ENCODE results near the gene TNRC6A.
"Not testable (repeated sequence)": the region's sequence is repeated elsewhere in the genome, so short reads cannot be mapped to it uniquely, and the experiment has no call there.

The TNRC6A gene

DNA sequence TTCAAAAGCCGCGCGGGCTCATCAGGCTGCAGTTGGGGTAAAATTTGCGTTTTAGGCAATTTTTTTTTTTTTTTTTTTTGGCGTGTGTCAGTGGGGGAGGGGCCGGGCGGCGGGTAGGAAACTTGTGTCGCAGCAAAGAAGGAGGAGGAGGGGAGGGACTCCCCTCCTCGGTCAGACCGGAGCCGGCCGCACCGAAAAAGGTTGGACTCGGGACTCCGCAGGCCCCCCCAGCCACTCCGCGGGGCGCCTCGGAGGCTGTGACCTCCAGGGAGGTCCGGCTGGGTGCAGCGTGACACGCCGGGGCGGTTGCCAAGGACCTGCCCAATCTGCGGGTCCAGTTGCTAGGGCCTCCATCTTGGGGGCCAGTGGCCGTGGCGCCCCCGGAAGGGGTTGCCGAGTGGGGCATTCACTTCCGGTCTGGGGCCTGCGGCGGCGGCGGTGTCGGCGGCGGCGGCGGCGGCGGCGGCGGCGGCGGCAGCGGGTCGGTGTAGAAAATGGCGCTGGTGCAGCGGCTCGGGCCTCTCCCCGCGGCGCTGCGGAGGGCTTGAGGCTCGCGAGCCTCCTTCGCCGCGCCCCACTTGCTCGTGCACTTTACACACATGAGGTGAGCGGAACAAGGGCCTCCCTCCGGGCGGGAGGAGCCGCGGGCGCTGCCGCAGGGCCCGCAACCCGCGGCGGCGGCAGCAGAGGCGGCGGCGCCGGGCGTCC, at the start of gene TNRC6A:
Gene TNRC6A, plus strand, starts transcription at position 409 of the 708 bp plus-strand sequence. Its CDS starts 191 bp downstream, at position 600.
- peak; percentile 11 for DNase-seq

DNA sequence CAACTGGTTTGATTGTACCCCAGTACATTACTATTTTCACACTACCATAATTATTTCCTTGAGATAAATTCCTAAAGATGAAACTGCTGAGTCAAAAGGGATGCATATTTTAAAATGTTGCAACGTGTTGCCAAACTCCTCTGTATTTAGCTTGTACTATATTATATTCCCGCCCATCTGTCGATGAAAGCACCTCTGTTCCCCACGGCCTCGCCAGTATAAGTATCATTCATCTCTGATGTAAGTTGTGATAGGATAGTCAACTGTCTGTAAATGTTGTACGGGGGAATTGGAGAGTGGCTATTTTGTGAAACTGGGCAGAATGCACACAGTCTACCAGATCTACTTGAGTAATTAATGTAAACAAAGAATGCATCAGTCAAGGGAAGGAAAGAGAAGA, 47.7 kb upstream of the TNRC6A start:
- no peak for DNase-seq

DNA sequence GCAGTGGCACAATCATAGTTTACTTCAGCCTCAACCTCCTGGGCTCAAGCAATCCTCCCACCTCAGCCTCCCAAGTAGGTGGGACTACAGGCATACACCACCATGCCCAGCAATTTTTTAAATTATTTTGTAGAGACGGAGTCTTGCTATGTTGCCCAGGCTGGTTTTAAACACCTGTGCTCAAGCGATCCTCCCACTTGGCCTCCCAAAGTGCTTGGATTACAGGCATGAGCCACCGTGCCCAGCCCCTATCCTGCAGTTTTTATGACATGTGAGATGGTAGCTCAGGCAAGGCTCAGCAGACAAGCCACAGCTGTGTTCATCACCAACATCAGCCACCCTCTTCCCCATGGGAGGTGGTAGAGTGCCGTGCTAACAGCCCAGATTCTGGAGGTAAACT, 46.2 kb upstream of the TNRC6A start:
- no peak for DNase-seq

DNA sequence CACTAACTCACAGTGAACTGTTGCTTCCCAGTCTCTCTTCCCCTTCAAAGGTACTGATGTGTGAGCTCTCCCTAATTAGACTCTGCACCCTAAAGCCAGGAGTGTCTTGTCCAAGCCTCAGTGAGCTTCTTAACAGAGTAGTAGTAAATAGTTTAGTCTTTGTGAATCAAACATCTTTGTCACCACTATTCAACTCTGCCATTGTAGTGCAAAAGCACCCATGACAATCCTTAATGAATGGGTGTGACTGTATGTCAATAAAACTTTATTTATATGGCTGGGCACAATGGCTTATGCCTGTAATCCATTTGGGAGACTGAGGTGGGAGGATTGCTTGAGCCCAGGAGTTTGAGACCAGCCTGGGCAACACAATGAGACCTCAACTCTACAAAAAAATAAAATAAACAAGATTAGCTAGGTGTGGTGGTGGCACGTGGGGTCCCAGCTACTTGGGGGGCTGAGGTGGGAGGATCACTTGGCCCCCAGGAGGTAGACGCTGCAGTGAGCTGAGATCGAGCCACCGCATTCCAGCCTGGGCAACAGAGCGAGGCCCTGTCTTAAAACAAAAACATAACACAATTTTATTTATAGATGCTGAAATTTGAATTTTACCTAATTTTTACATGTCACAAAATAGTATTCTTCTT, 45.5 kb upstream of the TNRC6A start:
- no peak for DNase-seq

DNA sequence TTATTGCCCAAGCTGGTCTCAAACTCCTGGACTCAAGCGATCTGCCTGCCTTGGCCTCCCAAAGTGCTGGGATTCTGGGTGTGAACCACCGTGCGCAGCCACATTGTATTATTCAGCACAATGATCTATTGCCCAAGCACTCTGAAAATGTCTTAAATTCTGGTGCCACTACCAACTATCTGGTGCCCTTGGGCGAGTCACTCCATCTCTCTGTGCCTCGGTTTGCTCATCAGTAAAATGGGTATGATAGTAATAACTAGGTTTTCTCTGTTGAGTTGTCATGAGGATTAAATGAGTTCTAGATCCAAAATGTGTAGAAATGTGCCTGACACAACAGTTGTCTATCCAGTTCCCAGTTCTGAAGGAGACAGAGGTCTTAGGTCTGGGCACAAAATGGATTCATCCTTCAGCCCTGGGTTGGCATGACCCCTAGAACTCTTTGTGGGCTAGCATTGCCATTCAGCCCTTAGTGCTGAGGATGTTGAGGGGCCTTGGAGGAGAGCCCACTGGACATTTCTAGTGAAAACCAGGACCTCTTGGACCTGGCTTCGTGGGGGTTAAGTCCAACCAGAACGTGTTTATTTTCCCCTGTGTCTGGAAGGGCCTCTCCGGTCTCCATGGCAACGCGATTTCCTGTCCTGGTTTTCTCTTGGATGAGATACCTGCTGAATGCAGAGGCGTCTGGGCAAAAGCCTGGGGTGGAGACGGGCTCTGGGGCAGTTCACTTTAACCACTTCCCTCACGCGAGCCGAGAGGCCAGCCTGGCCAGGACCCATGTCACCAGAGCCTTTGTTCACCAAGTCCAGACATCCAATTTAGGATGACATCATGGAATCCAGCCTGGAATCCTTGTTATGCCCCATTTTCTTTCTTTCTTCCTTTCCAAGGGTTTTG, 43.7 kb upstream of the TNRC6A start:
- no peak for DNase-seq

DNA sequence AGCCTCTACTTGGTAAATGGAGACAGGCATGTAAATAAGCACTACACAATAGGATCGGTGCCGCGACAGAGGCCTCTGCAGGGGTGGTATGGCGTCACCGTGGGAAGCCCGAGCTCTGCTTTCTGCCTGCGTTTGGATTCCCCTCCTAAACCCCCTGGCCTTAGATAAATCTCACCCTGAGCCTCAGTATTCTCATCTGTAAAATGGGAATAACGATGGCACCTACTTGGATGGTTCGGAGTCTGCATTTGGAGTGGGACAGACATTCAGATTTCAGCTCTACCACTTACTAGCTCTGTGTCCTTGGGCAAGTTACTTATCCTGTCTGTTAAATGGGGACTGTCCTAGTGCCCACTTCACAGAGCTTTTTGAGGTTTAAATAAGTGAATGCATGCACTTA, 42.8 kb upstream of the TNRC6A start:
- DNase-seq = no peak

DNA sequence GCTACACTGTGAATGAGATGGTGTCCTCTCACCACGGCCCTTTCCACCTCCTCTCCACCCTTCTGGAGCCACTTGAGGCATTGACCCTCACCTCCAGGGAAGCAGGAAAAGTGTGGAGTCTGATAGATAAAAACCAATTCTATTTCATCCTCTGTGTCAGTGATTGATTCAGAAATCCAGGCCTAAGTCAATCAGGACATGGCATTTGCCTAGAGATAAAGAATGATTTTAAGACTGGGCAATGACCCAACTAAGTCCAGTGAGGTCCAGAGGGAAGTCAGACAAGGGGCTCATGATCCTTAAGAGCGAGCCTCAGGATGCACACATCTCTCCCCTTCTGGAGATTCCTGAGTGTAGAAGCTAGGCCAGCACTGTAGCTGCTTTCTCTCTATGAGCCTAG, 41.1 kb upstream of the TNRC6A start:
- no peak for DNase-seq

DNA sequence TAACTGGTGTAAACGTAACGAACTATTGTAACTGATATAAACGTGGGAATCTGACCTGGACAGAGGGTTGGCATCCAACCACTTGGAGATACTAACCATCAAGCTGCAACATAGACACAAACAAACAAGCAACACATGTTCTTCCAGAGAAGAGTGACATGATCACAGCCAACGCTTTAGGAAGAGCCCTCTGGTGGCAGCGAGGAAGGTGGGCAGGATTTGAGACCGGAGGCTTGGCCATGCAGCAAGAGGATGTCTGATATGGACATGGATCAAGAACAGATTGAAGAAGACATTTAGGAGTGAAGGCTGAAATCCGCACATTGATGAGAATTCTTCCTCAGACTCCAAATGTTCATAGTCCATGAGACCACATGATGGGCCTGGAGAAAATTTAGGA, 40.3 kb upstream of the TNRC6A start:
- no peak for DNase-seq

DNA sequence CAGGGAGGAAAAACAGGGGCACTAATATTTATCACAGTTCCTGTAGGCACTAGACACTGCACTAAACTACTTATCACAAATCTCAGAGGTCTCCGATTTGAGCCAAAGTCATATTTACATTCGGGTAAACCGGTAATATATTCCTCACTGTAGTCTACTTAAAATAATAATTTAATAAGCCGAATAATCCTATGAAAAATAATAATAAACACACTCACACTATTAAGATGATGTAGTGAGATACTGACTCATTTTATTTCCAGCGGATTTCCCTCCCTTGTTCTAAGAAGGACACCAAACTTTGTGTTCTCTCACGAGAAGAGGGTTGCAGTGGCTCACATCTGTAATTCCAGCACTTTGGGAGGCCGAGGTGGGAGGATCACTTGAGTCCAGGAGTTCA, 36.6 kb upstream of the TNRC6A start:
- DNase-seq = no peak

DNA sequence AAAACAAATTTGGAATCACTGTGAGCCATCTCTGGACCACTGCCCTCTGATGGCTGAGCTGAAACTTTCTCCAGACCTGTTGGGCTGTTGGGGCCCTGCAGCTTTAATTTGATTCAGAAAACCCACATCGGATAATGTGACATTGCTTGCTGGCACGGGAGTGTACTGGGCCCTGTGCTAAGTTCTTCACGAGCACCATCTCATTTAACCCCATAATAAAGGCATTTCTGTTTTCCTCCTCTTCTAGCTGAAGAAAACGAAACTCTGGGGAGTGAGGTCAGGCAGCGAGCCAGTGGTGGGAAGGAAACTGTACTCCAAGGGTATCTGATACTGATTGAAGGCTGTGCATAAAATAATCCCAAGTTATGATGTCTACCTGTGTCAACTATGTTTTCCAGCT, 34.5 kb upstream of the TNRC6A start:
- DNase-seq = no peak

DNA sequence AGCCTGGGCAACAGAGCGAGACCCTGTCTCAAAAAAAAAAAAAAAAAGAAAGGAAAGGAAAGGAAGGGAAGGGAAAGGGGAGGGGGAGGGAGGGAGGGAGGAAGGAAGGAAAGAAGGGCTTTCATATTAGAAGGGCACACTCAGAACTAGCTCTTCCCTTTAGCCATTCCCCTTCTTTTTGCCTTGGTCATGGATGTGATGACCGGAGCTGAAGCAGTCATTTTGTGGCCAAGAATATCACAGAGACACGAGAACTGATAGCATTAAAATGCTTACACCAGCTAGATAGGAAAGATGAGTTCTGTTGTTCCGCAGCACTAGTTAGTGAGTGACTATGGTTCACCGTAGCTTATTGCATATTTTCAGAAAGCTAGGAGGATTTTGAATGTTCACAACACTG, 32.8 kb upstream of the TNRC6A start:
- no peak for DNase-seq

DNA sequence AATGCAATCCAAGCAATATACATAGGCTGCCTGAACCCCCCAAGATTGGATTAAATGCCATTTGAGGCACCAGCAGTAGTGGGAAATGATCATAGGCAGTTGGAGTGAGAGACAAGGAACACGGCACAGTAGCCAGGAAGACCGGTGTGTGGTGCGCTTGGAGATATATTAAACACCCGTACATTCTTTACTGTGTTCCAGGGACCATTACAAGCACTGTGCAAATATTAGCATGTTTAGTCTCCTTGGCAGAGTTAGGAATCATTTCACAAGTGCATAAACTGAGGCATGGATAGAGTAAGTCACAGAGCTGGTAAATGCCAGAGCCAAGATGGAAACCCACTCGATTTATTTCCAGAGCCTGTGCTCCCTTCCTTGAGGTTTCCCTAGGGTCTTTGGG, 31.1 kb upstream of the TNRC6A start:
- DNase-seq = no peak

DNA sequence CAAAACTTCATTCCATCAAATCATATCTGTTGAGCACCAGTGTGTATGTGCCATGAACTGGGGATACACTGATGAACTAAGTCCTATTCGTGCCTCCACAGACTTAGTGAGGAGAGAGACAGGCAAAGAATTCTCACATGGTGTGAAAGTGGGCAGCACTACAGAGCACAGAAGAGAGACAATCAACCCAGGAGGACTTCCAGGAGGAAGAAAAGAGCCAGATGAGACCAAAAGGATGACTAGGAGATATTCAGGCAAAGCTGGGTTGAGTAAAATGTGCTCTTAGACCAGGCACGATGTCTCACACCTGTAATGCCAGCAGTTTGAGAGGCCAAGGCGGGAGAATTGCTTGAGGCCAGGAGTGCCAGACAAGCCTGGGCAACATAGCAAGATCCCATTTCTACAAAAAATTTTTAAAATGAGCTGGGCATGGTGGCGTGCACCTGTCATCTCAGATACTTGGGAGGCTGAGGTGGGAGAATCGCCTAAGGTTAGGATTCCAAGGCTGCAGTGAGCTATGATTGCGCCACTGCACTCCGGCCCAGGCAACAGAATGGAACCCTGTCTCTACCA, 30.2 kb upstream of the TNRC6A start:
- DNase-seq = no peak

DNA sequence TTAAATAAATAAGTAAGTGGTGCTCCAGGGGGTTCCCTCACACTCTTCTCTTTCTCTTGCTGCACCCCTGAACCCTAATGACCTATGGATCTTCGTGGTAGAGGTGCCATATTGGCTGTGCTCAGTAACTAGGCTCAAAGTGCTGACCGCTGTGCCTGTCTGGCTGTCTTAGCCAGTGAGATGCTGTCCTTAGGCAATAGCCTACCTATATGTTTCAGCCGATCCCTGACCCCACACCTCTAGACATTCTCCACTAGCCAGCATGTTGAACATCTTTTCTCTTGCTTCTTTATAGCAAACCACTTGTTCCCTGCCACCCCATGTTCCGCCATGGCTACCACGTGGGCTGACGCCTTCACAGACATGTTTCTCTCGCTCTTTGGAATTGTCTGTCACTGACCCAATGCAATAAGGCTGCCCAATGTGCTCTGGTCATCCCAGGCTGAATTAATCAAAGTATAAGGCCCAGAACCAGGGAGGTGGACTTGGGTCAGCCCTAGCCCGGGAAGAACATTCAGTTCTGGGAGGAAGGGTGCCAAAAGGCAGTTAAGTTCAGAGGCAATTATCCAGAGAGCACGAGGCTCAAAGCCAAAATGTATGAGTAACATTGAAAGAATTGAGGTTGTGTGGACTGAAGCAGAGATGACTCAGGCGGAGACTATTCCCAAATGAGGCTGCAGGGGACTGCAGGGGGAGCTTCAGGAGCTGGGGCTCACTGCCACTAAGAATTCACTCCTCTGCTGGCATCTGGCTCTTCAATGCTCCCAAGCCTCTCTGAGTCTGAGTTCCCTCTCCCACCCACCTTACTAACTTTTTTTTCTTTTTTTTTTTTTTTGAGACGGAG, 28.7 kb upstream of the TNRC6A start:
- no peak for DNase-seq

DNA sequence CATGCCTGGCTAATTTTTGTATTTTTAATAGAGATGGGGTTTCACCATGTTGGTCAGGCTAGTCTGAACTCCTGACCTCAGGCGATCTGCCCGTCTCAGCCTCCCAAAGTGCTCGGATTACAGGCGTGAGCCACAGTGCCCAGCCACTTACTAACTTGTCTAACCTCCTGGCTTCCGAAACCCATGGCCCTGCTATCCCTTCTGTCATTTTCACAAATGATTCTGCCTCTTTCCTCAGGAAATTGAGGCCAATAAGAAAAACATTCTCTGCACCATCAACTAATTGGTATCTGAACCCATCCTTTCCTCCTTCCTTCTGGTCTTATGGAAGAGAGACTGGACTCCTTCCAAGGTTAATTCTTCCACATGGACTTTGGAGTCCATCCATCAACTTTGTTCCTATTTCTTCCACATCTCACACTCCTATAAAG, 27.9 kb upstream of the TNRC6A start:
- DNase-seq = no peak

DNA sequence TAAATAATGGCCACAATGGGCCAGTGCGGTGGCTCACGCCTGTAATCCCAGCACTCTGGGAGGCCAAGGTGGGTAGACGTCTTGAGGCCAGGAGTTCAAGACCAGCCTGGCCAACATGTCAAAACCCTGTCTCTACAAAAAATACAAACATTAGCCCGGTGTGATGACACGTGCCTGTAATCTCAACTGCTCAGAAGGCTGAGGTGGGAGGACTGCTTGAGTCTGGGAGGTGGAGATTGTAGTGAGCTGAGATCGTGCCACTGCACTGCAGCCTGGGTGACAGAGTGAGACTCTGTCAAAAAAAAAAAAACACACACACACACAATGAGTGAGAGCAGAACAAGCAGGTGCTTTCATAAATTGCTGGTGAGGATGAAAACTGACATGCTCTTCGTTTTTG, 21.7 kb upstream of the TNRC6A start:
- DNase-seq = not testable (repeated sequence)

DNA sequence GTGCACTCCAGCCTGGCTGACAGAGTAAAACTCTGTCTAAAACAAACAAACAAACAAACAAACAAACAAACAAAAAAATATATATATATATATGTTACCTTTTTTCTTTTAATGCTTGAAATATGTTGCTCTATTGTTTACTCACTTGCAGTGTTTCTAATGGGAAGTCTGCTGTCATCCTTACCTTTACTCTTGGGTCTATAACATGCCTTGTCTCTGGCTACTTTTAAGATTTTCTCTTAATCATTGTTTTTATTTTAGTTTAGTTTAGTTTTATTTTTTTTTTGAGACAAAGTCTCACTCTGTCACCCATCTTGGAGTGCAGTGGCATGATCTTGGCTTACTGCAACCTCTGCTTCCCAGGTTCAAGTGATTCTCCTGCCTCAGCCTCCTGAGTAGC, 16.1 kb upstream of the TNRC6A start:
- no peak for DNase-seq

DNA sequence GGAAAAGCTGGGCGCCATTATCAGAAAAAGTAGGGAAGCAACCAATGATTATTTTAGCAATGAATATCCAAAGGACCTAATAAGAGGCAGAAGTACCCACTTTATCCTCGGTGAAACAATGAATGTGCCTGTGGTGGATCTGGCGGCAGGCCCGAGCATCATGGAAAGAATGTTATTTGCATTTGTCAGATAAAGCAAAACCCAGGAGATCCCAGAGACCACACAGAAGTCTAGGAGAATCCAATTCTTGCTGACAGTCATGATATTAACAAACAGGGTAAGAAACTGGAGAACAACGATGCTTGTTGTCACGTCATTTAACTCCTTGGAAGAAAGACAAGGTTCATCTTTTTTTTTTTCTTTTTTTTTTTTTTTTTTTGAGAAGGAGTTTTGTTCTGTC, 12.0 kb upstream of the TNRC6A start:
- no peak for DNase-seq

DNA sequence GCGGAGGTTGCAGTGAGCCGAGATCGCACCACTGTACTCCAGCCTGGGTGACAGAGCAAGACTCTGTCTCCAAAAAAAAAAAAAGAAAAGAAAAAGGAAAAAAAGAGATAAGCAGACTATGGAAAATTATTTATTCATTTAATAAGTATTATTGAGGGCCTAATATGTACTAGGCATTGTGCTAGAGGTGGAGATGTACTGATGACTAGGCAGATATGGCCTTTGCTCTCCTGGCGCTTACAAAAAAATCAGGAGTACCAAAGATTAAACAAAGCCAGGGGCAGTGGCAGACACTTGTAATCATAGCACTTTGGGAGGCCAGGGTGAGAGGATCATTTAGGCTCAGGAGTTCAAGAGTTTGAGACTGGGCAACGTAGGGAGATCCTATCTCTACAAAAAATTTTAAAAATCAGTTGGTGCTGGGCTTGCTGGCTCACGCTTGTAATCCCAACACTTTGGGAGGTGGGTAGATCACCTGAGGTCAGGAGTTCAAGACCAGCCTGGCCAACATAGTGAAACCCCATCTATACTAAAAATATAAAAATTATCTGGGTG, 10.4 kb upstream of the TNRC6A start:
- no peak for DNase-seq

DNA sequence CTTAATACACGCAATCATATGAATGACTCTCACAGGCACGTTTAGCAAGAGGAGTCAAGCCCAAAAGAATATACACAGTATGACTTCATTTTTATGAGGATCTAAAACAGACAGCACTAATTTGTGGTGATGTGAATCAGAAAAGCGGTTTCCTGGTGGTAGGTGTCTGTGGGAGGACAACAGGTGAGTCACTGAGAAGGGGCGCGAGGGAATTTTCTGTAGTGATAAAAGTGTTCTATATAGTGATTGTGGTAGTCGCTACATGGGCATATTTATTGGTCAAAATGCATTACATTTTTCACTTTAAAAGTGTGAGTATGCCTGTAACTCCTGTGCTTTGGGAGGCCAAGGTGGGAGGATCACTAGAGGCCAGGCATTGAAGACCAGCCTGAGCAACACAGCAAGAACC, 7.6 kb upstream of the TNRC6A start:
- no peak for DNase-seq

DNA sequence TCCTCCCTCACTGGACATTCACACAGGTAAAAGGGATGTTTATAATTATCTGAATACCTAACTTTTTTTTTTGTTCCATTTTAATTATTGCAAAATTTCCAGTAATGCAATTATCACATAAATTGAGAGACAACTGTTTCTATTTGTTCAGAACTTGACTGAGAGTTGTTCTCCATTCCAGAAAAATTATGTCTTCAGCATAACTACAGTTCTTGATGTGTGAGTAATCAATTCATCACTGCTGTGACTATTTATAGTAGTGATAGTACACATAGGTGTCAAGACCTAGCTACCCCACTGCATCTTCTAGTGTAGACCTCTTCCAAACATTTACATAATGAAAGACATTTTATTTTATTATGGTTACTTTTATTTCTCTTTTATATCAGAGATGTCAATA, 5.8 kb upstream of the TNRC6A start:
- DNase-seq = no peak

DNA sequence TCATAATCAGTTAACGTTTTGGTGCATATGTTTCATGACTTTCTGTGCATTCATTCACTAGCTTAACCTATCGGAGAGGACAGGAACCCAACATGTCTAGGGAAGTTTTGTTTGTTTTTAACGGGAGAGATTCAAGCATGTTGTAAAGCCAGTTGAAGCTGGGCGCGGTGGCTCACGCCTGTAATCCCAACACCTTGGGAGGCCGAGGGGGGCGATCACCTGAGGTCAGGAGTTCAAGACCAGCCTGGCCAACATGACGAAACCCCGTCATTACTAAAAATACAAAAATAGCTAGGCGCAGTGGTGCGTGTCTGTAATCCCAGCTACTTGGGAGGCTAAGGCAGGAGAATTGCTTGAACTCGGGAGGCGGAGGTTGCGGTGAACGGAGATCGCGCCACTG, 1.4 kb upstream of the TNRC6A start:
- no peak for DNase-seq

Data from SHP77 treated with DMSO at 0.1 percent for 48 hours (cell line).